Measurements from ENCODE around the gene LAYN. TPM values are rescaled to one million over a fixed set of nuclear protein-coding genes. Genes with fewer than 3 reads are reported as not detected.

LAYN gene
- total RNA-seq, 1 donor: 48.7 TPM

DNA sequence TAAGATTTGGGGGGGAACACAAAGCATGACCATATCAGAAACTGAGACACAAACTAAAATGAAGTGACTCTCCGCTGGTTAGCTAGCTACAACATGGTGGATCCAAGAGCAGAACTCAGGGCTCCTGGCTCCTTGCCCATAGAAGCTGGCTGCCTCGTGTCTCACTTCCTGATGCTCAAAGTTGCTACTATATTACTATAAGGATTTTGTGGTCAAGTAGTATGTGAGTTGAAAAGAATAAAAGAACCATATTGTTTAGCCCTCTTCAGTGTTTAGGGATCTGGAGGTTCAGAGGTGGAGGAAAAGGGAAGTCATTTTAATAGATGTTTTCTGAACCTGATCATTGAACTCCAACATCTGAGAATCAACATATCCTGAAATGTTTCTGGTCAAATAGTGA, 44.9 kb downstream of the LAYN start:
- no peak overlapping the region for H3K4me3 ChIP-seq (ENCODE audit: low read depth, low read length)
- TF ChIP-seq, protein P1, sequence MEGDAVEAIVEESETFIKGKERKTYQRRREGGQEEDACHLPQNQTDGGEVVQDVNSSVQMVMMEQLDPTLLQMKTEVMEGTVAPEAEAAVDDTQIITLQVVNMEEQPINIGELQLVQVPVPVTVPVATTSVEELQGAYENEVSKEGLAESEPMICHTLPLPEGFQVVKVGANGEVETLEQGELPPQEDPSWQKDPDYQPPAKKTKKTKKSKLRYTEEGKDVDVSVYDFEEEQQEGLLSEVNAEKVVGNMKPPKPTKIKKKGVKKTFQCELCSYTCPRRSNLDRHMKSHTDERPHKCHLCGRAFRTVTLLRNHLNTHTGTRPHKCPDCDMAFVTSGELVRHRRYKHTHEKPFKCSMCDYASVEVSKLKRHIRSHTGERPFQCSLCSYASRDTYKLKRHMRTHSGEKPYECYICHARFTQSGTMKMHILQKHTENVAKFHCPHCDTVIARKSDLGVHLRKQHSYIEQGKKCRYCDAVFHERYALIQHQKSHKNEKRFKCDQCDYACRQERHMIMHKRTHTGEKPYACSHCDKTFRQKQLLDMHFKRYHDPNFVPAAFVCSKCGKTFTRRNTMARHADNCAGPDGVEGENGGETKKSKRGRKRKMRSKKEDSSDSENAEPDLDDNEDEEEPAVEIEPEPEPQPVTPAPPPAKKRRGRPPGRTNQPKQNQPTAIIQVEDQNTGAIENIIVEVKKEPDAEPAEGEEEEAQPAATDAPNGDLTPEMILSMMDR (IDR thresholded peaks at IDR 0.05; ENCODE audit: insufficient read depth, low read length): no peak
- DNase-seq (ENCODE audit: low read depth): peak; percentile 60

DNA sequence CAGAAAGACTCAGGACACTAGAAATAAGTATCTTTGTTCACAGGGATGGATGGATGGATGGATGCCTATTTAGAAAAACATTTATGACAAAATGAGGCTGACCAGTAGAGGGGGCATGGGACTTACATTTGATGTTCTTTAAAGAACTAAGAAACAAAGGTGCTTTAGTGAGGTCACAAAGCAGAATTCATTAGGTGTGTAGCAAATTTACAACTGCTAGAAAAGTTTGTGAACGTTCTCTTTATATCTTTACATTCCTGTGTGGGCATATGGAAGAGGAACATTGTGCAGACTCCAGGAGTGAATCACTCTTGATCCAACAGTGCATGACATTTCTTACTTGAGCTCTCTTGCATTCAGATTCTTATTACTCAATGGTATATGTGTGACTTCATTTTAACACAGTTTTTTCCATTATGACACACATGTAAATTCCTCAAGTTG, 45.9 kb downstream of the LAYN start:
- peak; percentile 71 for DNase-seq (ENCODE audit: low read depth)

DNA sequence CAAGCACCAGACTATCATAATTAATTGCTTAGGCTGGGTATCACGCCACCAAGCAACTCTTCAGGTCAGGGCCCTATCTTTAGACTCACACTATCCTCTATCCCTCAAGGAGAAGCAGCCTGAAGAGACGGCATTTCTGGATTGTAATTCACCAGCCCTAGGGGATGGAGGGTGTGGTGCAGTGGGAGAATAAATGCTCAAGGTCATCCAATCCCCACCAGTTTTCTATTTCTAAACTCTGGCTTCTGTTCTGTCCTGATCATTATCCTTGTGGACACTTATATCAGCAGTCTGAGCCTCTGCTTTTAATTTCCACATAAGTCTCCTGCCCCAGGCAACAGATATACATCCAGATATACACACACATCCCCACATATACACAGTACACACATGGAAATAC, 48.6 kb downstream of the LAYN start:
- no peak for DNase-seq (ENCODE audit: low read depth)
- TF ChIP-seq, protein P1 (IDR thresholded peaks at IDR 0.05; ENCODE audit: insufficient read depth, low read length): no peak
- no peak overlapping the region for H3K4me3 ChIP-seq (ENCODE audit: low read depth, low read length)

More for the DNA sequence above, 45.9 kb downstream of the LAYN start:
- H3K4me3 ChIP-seq (ENCODE audit: low read depth, low read length): no peak overlapping the region
- TF ChIP-seq, protein P1 (IDR thresholded peaks at IDR 0.05; ENCODE audit: insufficient read depth, low read length): peak; percentile 65

DNA sequence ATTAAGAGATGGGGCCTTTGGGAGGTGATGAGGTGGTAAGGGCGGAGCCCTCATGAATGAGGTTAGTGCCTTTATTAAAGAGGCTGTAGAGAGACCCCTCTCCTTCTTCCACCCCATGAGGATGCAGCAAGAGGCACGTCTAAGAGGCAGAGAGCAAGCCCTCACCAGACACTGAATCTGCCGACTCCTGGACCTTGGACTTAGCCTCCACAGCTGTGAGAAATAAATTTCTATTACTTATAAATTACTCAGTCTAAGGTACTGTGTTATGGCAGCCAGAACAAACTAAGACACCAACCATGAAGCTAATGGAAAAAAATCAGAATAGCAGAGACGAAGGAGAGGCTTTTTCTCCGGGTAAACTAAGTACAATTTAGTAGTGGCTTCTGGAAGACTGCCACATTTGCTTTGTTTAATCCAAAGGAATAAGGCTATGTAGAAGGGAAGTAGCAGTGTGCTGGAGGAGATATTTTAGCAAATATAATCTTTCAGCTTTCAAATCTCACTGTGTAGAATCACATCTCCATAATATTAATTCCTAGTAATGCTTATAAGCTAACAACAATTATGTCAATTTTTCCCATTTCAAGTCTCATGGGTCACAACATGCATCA, 49.5 kb downstream of the LAYN start:
- H3K4me3 ChIP-seq (ENCODE audit: low read depth, low read length): no peak overlapping the region
- TF ChIP-seq, protein P1 (IDR thresholded peaks at IDR 0.05; ENCODE audit: insufficient read depth, low read length): no peak
- no peak for DNase-seq (ENCODE audit: low read depth)

DNA sequence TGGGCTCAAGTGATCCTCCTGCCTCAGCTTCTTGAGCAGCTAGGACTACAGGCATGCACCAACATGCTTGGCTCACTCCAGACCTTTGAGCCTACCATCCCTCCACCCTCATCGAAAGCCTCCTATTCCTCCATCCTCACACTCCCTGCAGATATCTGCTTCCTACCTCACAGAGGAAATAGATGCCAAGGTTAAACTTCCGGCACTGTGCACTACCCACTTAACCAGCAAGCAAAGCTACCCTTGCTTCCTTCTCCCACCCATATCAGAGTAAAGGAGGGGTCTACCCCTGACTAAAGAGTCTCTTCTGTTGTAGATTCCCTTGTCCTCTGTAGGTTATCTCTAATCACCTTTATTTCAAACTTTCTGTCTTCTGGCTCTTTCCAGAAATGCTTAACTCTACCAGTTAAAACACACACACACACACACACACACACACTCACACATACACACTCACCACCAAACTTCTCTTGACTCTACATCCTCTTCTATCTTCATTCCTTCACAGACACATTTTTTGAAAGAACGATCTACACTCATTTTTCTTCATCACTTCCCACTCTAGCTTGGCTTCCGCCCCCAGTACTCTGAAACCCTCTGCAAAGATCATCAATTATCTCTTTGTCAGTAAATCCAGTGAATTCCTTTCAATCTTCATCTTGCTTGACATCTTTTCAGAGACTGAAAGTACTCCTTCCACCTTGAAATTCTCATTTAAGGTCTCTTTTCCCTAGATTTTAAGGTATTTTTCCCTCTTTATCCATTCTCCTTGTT, 50.9 kb downstream of the LAYN start:
- no peak overlapping the region for H3K4me3 ChIP-seq (ENCODE audit: low read depth, low read length)
- DNase-seq (ENCODE audit: low read depth): no peak
- TF ChIP-seq, protein P1 (IDR thresholded peaks at IDR 0.05; ENCODE audit: insufficient read depth, low read length): no peak

DNA sequence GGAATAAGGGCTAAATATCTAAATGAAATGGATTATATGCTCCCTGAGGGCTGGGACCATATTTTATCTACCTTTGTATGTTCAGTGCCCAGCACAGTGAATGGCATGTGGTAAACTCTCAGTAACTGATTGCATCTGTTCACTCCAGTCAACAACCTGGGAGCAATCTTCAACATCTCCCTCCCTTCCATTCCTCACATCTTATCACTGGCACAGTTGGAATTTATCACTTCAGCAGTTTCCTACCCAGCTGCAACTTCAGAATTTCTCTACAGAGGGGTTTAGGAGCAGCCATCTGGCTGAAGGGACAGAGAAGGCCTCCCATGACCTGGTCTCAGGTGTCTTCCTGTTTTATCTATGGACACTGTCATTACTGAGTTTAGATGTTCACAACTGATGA, 52.0 kb downstream of the LAYN start:
- H3K4me3 ChIP-seq (ENCODE audit: low read depth, low read length): no peak overlapping the region
- no peak for DNase-seq (ENCODE audit: low read depth)
- TF ChIP-seq, protein P1 (IDR thresholded peaks at IDR 0.05; ENCODE audit: insufficient read depth, low read length): no peak
